GM18517 (cell line): ENCODE data around the gene RPL23.
A peak's percentile ranks its signal among the peaks of the same experiment; 100 is the strongest.

Experiments
- ATAC-seq: cut with Tn5 transposase; IDR thresholded peaks from one replicate; pipeline ENCODE4 v1.9.1; 2021; ENCODE audit warnings: mild to moderate bottlenecking, moderate library complexity; ENCODE audit not compliant: unreplicated experiment

Gene RPL23

DNA sequence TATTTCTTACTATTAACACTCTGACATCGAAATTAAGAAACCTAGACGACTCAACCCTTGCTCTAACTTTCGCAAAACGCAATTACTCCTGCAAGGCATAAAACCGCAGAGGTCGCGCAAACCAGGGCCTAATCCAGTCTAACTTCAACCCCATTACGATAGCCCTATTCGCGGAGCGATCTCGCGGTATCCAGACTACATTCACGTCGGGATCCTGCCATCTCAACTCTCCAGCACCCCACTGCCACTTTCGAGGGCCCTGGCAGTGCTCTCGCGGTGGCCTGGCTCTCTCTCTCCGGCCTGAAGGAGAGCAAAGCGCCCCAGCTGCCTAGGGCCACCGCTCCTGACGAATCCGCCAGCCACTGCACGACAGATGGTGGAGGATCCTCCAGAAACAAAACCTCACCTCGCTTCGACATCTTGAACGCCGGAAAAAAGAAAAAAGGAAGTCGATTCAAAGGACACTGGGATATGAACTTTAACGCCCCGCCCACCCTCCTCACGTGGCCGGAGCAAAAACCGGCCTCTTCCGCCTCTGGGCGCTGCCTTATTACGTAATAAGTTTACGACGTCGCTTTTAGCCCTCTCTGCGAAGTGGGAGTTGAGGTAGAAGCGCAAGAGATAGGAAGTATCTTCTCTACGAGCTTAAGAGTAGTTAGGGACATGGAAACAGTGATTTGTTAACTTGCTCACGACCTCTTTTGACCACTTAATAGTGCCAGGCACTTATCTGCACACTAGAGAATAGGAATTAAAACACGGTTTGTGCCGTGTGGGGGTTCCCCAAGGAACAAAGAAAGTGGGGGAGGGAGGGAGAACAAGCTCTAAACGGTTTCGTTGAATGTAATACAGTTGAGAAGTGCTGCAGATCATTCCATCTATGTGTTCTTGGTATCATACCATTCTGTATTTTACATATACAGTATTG is at the start of gene RPL23:
RPL23 (minus strand) TSS at position 430 of the 928 bp plus-strand sequence; CDS start at position 419, 11 bp downstream.
- ATAC-seq, result peak; percentile 84

DNA sequence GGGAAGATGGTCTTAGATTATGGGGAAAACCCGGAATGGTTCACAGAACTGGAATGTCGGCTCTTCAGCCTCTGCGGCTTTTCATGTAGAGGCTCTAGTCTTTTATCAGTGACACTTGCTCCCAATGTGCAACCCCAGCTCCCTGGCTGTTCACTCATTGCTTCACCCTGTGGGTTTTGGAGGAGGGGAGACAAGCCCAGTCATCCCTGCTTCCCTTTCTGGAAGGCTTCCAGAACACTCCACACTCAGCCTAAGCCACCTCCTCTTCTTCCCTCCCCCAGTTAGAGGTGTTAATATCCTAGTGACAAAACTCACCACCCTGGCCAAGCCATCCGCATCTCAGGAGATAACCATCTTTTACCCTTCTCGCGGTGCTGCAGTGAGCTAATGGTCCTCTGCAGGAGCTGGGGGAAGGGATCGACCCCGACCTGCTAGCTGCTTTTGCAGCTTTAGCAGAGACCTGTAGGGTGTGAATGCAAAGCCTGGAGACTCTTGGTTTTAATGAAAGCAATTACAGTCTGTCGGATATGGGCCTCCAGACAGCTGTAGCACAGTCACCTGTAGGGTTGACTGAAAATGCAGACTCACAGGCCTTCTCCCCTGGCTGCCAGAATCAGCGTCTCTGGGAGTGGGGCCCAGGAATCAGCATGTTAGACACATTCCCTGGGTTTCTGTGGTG is 47.6 kb upstream of the RPL23 start:
- ATAC-seq, result no peak

DNA sequence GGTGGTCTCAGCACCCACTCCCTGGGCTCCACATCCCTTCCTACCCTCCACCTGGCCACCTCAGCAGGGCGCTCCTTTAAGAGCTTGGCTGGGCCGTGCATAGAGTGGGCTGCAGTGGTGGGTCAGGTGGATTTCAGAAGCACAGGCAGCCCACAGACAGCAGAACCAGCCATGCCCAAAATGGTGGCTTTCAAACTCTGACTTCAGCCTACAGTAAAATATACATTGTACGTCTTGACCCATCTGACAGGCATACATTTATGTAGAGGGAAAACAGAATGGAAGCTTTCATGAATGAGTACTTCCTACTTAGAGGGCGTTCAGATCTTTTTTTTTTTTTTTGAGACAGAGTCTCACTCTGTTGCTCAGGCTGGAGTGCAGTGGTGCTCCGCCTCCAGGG is 45.9 kb upstream of the RPL23 start:
- ATAC-seq, result no peak

DNA sequence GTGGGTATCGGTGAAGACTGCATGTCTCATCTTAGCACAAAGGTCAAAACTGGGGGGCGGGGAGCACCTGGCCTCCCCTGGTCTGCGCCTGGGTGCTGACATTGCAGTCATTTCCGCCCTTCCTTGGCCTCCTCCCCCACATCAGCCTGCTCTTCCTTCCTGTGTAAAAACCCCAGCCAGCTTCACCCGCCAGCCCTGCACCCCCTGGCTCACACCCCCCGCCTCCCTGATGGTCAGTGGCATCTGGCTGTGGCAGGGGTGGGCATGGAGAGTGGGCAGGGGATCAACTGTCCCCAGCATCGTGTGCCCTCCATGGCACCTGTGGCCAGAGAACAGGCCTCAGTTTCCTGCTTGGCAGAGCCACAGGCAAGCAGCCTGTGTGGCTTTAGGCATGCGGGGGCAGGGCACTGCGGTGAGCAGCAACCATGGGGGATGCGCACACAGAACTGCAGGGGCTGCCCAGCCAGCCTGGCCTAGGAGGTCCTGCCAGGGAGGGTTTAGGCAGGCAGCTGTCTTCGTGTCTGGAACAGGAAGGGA is 45.4 kb upstream of the RPL23 start:
- peak; percentile 82 for ATAC-seq

DNA sequence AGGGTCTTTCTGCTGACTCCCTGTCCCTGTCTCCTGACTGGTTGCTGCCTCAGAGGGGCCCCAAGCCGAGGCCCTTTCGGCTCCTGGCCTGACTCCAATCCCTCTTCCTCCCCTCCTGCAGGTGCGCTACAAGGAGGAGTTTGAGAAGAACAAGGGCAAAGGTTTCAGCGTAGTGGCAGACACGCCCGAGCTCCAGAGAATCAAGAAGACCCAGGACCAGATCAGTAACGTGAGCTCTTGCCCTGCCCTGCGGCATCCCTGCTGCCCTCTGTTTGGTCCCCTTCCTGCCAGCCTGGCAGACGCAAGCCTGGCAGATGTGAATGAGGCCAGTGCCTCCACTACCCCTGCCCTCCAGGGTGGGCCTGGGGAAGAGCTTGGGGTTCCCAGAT is 44.8 kb upstream of the RPL23 start:
- peak; percentile 4 for ATAC-seq

DNA sequence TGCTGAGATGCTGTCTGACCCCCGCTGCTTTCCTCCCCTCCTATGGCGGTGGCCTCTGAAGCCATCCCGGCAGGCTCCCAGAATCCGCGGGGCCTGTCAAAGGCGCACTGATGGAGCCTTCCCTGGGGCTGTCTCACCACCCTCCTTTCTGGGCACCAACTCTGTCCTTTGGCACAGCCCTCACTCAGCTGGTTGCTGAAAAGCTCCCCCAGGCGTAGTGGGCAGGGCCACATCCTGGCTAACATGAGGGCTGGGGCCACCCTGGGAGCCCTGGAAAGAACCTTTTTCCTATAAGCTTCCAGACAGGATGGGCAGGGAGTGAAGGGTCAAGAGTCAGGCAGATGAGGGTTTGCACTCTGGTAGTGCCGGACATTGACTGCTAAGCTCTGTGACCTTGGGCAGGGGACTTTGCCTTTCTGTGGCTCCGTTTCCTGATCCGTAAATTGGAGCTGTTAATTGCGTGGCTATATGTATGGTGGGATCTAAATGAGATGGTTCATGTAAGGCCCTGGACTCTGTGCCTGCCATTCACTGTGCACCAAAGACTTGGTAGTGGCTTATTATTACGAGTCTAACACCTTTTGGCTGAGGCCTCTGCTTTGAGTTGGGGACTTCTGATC is 44.3 kb upstream of the RPL23 start:
- no peak for ATAC-seq

DNA sequence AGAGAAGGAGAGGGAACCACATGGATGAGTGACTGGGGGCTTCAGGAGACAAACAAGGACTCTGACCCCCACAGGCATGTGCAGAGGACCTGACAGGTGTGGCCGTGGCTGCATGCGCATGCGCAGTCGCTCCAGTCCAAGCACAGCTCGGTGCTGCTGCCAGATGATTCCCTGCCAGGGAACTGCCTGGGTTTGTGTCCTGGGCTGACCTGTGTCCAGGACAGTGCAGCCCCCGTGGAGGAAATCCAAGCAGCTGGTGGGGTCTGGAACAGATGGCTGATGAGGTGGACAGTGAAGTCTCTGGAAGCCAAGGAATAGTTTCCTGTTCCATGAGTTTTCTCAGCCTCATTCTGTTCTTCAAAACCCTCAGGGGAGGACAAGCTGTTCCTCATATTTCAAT is 43.7 kb upstream of the RPL23 start:
- no peak for ATAC-seq

DNA sequence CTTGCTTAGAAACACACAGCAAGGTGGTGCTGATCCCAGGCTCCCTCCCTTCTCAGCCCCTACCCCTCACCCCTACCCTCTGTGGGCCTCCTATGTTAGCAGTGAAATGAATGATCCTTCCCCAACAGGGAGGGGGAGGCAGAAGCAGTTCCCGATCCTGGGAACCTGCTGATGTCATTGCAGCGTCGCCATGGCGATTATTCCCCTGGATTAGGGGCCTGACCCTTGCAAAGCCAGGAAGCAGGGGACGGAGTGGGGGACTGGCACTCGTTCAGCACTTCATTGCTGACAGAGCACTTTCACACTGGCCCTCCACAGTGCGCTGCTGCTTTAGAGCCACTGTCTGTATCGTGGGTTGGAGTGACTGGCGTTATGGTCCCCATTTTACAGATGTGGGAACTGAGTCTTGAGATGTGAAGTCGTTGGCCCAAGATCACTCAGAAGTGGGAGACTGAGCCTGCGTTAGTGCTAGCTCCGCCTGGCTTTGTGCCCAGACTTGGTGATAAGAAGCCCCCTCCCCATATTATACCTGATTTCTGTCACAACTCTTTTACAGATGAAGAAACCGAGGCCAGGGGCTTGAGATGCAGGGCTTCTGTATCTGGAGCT is 42.9 kb upstream of the RPL23 start:
- ATAC-seq, result no peak

DNA sequence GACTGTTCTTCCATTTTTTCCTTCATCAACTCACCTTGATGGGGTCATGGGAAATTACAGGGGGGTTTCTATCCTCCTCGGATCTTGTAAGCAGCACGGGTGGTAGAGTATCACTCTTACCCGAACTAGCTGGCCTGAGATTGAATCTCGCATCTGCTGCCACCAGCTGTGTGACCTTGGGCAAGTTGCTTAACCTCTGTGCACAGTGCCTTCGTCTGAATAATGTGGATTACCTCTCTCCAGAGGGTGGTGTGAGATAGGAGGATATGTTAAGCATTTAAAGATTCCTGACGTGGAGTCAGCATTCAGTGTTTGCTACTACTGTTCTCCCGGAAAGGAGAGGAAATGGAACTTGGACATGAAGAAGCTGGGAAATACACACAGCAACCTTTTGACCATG is 40.8 kb upstream of the RPL23 start:
- no peak for ATAC-seq

DNA sequence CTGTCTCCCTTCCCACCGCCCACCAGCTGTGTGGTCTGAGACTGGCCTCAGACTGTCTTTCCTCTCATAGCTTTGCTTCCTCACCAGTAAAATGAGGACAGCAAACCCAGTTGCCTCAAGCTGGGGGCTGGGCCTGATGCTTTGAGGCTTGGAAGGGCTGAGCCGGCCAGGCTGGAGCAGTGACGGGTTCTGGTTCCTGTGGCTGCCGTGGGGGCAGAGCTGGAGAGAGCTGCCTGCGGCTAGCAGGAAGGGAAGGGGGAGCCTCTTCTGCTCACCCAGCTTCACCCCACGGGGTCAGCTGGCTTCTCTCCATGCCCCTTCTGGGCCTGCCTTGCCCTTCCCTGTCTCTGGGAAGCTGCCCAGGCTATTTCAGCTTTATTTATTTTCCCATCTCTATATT is 40.1 kb upstream of the RPL23 start:
- no peak for ATAC-seq

DNA sequence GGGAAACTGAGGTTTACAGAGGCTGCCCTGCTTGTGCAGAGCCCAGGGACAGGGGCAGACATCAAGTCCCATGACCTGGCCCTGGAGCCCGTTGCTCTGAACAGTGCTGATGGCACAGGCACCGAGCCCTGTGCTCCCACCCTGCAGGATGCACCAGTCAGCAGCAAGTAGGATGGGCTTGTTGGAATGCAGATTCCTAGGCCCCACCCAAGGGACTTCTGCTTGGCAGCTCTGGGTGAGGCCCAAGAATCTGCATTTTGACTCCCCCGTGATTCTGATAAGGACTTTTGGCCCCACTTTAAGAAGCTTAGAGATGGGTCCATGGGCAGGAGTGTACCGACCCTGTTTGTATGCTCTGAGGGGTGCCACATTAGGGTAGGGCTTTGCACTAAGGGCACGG is 39.6 kb upstream of the RPL23 start:
- no peak for ATAC-seq

DNA sequence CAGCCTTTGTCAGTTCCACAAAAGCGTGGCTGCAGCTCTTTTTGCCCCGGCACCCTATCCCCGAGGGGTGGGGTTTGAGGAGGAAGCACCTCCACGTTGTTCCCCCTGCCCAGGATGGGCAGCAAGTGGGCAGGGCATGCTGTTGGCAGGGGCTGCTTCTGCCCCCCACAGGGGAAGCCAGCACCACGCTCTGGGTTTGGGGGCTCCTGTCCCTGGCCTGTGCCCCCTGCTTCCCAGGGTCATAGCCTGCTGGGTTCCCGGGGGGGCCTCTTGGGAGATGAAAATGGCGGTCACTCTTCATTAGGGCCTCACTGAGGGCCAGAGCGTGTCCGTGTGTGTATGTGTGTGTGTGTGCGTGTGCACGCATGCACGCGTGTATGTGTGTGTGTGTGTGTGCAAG is 39.1 kb upstream of the RPL23 start:
- no peak for ATAC-seq

DNA sequence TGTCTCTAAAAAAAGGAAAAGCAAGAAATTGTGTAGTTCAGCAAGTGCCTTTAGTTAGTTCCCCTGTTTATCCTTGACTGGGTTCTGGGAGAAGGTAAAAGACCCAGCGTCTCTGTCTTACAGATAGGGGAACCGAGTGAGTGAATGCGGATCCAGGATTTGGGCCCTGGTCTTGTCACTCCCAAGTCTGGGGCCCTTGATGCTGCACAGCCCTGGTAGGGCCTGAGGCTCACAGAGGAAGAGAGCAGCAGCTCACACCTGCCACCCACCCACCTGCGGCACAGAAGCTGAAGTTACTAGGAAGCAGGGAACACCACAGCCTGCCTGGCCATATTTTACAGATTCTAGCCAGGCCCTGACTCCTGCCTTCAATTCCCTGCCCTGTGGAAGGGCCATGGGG is 38.6 kb upstream of the RPL23 start:
- no peak for ATAC-seq

DNA sequence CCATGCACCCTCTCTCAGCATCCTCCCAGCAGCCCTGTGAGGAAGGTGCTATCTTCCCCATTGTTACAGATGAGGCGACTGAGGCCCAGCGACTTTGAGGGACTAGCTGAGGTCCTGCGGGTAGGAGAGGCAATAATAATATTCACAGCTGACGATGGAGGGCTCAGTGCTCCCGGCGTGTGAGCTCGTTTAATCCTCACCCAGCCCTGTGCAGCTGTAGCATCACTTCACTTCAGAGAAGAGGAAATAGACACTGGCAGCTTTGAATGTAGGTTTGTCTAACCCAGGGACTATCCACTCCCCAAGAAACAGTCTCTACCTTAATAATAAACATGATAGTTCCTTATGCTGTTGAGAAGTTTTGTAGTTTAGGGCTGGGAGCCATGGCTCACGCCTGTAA is 37.9 kb upstream of the RPL23 start:
- no peak for ATAC-seq

DNA sequence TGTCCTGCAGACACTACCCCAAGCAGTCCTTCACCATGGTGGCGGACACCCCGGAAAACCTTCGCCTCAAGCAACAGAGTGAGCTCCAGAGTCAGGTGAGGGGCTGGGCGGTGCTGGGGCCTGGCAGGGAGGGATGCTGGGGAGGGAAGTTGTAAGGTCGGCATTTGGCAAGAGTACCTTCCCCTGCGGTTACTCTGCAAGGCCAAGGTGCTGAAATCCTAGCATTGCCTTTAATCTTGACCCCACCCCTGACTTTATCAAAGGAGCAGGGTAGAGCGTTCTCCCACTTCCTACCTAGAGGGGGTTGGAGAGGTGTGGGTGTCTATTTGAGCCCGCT is 36.9 kb upstream of the RPL23 start:
- no peak for ATAC-seq

DNA sequence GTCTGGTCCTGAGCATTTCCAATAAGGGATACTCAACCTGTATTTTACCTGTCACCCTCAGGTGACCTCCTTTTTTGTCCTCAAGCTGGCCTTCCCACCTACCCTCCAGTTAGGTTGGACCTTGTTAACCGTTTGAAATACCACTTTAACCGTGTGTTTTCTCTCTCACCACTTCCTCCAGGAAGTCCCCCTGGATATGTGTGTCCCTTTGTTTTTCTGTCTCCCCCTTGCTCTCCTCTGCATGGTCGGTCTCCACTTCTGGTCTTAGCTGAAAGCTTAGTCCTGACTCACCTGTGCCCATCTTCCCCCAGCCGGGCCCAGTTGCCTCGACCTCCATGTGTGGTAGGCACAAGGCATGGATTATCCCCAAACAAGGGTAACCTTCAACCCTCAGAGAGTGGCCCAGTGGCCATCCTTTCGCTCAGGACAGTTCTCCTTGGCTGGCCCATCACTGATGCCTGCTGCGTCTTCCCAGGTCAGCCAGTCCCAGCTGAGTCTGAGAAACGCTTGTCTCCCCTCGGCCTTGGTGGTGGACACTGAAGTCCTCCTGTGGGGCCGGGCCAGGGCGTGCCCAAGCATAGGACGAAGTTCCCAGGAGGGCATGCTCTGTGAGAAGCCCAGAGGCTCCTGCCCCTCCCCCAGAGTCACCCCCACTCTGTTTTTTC is 36.4 kb upstream of the RPL23 start:
- no peak for ATAC-seq

DNA sequence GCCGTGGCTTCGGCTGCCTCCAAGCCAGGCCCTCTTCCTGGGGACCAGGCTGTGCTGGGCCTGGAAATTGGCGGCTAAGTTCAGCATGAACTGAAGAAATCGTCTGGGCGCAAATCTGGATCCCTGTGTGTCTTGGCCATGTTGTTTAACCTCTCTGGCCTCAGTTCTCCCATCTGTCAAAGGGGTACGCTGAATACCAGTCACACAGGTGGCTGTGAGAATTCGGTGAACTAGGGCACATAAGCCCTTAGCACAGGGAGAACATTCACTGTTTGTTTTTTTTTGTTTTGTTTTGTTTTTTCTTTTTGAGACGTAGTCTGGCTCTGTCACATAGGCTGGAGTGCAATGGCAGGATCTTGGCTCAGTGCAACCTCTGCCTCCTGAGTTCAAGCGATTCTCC is 35.3 kb upstream of the RPL23 start:
- no peak for ATAC-seq

DNA sequence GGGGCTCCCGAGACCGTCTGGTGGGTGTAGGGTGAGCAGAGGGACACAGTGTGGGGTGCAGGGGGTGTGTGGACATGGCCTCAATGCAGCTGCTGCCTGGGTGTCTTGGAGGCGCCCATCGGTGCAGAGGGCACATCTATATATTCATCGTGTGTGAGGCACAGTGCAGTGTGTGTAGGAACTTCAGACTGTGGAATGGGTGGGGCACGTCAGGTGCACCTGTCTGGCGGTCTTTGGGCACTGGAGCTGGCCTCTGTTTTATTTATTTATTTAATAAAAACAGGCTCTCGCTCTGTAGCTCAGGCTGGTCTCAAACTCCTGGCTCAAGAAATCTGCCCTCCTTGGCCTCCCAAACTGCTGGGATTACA is 33.1 kb upstream of the RPL23 start:
- ATAC-seq, result no peak

DNA sequence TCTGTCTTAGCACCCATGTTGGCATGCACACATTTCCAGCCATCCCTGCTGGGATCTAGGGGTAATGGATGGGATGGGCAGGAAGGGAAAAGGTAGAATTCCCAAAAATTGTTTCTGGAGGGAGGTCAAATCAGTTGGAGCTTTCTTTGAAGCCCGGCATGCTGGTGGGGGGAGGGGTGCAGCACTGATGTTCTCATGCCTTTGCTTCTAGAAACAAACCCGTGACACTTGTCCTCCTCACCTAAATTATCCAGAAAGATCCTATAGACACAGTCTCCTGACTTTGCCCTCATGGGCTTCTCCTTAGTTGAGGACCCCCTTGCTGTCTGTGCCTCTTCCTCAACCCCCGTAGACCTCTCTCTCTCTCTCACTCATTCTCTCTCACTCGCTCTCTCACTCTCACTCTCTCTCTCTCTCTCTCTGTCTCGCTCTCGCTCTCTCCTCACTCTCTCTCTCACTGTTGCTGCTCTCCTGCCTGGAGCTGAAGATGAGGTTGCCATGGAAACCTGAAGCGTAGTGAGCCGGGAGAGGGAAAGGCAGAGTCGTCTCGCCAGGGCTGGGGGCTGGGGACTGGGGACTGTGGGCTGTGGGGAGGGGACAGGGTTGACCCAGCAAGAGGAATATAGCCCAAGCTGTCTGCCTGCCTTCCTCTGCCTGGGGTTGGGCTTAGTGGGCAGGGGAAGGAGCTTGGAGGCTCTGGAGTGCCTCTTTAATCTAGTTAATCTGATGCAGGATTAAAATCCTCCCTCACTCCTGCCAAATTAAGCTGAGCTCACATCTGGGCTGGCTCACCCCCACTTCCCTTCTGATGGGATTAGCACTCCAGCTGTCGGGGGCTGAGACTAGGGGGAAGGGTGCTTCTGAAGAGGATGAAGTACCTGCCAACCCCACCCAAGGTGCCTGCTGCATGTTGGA is 32.5 kb upstream of the RPL23 start:
- no peak for ATAC-seq
